Pancreas (tissue), 10 donors: Measurements from ENCODE around the gene CNTRL. TPM values are rescaled to one million over a fixed set of nuclear protein-coding genes. Genes with fewer than 3 reads are reported as not detected.
"Not testable (repeated sequence)": the region's sequence is repeated elsewhere in the genome, so short reads cannot be mapped to it uniquely, and the experiment has no call there.

ENCODE experiments used
- ATAC-seq, 4 donors: fragments of 200-7000 bp; cut with Tn5 transposase; one replicate each; pipeline versions ENCODE4 v1.8.0 to v1.9.1; 2020; ENCODE audit warnings: mild to moderate bottlenecking in 4 of 4, moderate library complexity in 4 of 4
- DNase-seq, 6 donors: peaks; one replicate each; pipeline ENCODE4 v3.0.0-alpha.2; 2020
- FAIRE-seq: peaks from 2 replicates; lab custom pipeline; 2012; peaks lifted over from hg19 to GRCh38; lab: Jason Lieb, UNC
- H3K27ac ChIP-seq, 4 donors: fragments of 200-600 bp; sonication (generic); 1 replicate in 3 of 4; 2 replicates in 1 of 4; pipeline versions ENCODE4 v1.5.0 to v1.8.0; 2020
- H3K27me3 ChIP-seq, 4 donors: fragments of 200-600 bp; one replicate each; pipeline ENCODE4 v1.8.0; 2021
- H3K36me3 ChIP-seq, 3 donors: fragments of 200-600 bp; sonication (generic) in 1 of 3; one replicate each; pipeline versions ENCODE4 v1.5.0 to v1.8.0; 2020 to 2021
- H3K4me1 ChIP-seq, 3 donors: fragments of 200-600 bp; one replicate each; pipeline ENCODE4 v1.8.0; 2021
- H3K4me3 ChIP-seq, 4 donors: fragments of 200-600 bp; sonication (generic) in 2 of 4; one replicate each; pipeline versions ENCODE4 v1.5.0 to v1.8.0; 2020 to 2021
- H3K9me3 ChIP-seq, 4 donors: fragments of 200-600 bp; one replicate each; pipeline ENCODE4 v1.8.0; 2021
- WGBS, 2 donors: extraction: QIAGEN DNeasy Blood & Tissue Kit; methylation state at CpG; one replicate each; pipeline ENCODE4 v1.1.7; 2013; 5-methylcytosine and 5-hydroxymethylcytosine counted together
- intact Hi-C, 3 donors: fragments of 100-400 bp; cut with DNase I; formaldehyde crosslinking; loops; one replicate each; pipeline versions ENCODE4 v1.11.1 to v1.14.2; 2022
- polyA plus RNA-seq, 2 donors: library from polyadenylated mRNA; stranded (reverse); fragments of 200-250 nt; gene quantifications; one replicate each; pipeline ENCODE4 v1.2.3, GENCODE V29; 2013
- total RNA-seq, 6 donors: library from RNA; stranded (reverse); fragmentation: NEBNext Ultra II Directional in 4 of 6; extraction: Animal tissue kit (Norgen Biotek cat#: 25700) in 4 of 6; gene quantifications; one replicate each; pipeline versions ENCODE4 v1.2.1 to v1.2.4, GENCODE V29; 2021 to 2023
- TF ChIP-seq, protein P1 (sequence below), 4 donors: fragments of 200-600 bp; sonication (generic) in 3 of 4; IDR thresholded peaks; one replicate each; pipeline versions ENCODE4 v1.5.0 to v1.8.0; 2021; ENCODE audit warnings: antibody characterized with exemption in 4 of 4
- donor health status: healthy with polysubstance abuse.
- donor health status: DM: no; HTN: no; CAD: no; lungs with moderate emphysema.
- donor health status: DM: no; HTN: no; CAD: no.
- donor health status: control.
- donor health status: control.
- donor health status: Bipolar disorder and iron deficiency.
- donor health status: DM: yes; HTN: yes; CAD: no.
- donor health status: DM: no; HTN: no; CAD: no.
- donor health status: DM: no; HTN: no; CAD: no.
- donor health status: DM: yes; HTN: yes; CAD: no.

Gene CNTRL
- total and polyA plus RNA-seq, 8 donors: 5.0 to 12.1 (median 6.5) TPM

DNA sequence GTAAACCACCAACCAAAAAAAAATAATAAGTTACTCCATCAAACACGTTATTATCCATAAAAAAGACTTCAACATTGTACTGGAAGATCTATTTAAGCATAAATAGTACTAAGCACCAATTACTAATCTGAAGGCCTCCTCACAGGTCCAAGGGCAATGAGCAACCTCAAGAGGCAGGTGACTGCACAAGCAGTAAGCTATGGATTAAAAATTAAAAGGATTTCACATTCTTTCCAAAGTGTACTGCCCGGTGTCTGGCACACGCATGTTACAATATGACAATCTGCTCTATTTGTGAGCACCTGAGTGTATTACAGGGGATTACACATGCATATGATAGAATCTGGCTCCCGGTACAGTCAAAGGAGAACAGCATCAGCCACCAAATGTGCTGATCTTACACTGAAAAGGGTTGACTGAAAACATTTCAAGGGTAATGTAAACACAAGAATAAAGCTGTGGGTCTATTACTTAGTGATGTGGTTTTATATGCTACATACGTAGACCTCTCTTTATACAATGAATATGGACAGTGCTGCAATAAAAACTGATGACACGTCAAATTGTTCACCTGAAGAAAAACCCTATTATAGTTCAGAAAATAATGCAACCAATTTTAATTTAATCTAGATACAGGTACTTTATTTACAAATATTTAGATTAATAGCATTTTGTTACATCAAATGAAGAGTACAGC is 104.1 kb downstream of the CNTRL start:
- Histone ChIP-seq H3K36me3 (peaks cover 0 to 13% (median 10%) of the 10 kb centered on the region in 3 donors), H3K4me3 (no peak overlapping the region), H3K27ac (peak overlapping the region in 2 of 4 donors; percentile 29 to 32), H3K9me3 (no peaks in the 10 kb centered on the region), H3K27me3 (no peaks in the 10 kb centered on the region), H3K4me1 (peaks cover 32 to 42% (median 39%) of the 10 kb centered on the region in 3 donors)
- TF ChIP-seq, protein P1, sequence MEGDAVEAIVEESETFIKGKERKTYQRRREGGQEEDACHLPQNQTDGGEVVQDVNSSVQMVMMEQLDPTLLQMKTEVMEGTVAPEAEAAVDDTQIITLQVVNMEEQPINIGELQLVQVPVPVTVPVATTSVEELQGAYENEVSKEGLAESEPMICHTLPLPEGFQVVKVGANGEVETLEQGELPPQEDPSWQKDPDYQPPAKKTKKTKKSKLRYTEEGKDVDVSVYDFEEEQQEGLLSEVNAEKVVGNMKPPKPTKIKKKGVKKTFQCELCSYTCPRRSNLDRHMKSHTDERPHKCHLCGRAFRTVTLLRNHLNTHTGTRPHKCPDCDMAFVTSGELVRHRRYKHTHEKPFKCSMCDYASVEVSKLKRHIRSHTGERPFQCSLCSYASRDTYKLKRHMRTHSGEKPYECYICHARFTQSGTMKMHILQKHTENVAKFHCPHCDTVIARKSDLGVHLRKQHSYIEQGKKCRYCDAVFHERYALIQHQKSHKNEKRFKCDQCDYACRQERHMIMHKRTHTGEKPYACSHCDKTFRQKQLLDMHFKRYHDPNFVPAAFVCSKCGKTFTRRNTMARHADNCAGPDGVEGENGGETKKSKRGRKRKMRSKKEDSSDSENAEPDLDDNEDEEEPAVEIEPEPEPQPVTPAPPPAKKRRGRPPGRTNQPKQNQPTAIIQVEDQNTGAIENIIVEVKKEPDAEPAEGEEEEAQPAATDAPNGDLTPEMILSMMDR (IDR thresholded peaks at IDR 0.05): no peak
- whole genome bisulfite sequencing, 2 donors: 39 to 46% methylated on average over 6 of the region's 6 CpGs
- DNase-seq (peak in 1 of 6 donors; percentile 33), ATAC-seq (peak in 3 of 4 donors; percentile 70 to 81 (median 78)), FAIRE-seq (no peak)
- intact Hi-C loops: no loop called here

DNA sequence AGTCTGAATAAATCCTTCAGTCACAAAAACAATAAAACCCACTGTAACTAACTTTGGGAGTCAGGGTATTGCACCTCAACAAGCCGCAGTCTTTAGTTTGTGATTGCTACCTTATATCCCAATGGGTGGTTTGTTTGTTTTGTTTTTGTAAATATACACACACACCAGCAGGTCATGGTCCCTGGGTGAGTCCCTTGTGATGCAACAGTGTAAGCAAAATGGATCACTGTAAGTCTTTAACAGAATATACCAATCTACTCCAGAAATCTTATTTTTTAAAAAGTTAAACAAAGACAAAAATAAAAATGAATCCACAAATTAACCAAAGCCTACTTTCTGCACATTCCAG is 104.6 kb downstream of the CNTRL start:
- H3K9me3 ChIP-seq, DNase-seq, intact Hi-C loops, H3K27ac ChIP-seq, H3K27me3 ChIP-seq, FAIRE-seq, H3K4me3 ChIP-seq: not testable (repeated sequence)
- Histone ChIP-seq H3K4me1 (peaks cover 37 to 47% (median 42%) of the 10 kb centered on the region in 3 donors), H3K36me3 (peaks cover 0 to 13% (median 10%) of the 10 kb centered on the region in 3 donors)
- peak in 2 of 4 donors; percentile 33 to 40 for ATAC-seq
- whole genome bisulfite sequencing, 2 donors: 59 to 65% methylated on average over 1 of the region's 1 CpG

DNA sequence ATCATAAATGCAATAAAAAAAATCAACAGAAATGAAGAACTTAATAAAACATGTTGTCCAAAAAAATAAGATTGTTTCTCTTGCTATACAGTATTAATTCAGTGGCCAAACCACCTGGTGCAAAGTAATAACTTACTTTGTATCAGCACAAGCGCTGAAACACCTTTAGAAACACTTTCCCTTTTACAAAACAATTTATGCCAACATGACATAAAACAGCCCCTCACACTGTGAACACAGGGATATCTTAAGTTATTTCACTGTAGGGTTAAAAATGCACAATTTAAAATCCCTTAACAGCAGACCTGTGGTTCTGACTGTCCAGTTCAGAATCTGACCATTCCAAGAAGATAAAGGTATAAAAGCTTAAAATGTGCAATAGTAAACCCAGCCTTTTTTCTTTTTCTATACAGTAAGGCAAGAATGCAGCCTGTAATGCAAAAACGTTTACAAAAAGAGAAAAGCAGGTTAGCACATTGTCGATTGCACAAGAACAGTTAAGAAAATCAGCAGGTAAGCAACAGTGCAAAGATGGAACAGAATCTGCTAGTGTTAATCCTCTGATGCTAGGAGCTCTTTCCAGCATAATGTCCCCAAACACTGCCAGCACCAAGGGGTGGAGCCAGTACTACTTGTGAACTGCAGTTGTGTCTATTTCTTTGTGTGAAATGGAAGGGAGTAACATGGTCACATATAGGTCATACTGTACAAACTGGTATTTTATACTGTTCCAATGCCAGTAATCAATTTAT is 105.4 kb downstream of the CNTRL start:
- ATAC-seq (no peak), FAIRE-seq (no peak), DNase-seq (no peak)
- Histone ChIP-seq H3K4me3 (no peak overlapping the region), H3K27me3 (no peaks in the 10 kb centered on the region), H3K36me3 (peaks cover 0 to 13% (median 10%) of the 10 kb centered on the region in 3 donors), H3K27ac (no peak overlapping the region), H3K4me1 (peaks cover 42 to 55% (median 42%) of the 10 kb centered on the region in 3 donors), H3K9me3 (no peaks in the 10 kb centered on the region)
- WGBS, 2 donors: 70 to 73% methylated on average over 3 of the region's 3 CpGs
- intact Hi-C loops: no loop called here
- TF ChIP-seq, protein P1 (IDR thresholded peaks at IDR 0.05): no peak

DNA sequence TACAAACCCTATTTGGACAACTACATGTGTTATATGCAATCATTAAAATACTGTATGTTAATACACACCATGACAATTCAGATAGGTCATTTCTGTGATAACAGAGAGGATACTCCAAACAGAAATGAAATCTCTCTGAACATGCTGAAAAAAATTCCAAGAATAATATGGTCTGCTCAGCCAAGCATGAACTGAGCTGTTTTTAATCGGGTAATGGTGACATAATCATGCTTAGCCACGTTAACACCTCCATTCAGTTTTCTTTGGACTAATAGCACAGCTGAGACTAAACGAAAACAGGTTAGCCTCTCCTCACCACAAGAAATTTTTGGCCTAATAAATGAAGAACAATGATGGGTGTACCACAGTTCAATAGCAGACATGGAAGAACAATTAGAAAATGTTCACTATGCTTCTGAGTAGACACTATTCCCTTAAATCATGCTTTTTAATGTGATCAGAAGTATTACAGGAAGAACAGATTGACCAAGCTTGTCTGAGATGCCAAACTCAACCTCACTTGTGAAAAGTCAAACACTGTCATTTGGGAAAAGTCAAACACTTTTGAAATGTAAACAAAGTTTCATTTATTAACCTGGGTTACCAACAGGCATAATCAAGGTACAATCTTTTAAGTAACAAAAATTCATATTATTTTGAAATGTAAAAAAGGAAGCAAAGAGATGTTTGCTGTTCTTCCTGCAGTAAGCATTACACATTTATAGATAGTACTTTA is 107.5 kb downstream of the CNTRL start:
- 70 to 78% methylated on average over 3 of the region's 3 CpGs for WGBS, 2 donors
- peak in 2 of 4 donors; percentile 15 to 35 for ATAC-seq
- no peak for DNase-seq
- H3K4me1 ChIP-seq: peaks cover 47 to 53% (median 48%) of the 10 kb centered on the region in 3 donors
- no peak overlapping the region for H3K27ac ChIP-seq
- TF ChIP-seq, protein P1 (IDR thresholded peaks at IDR 0.05): no peak
- H3K9me3 ChIP-seq: no peaks in the 10 kb centered on the region
- no peak overlapping the region for H3K4me3 ChIP-seq
- no peak for FAIRE-seq
- peaks cover 0 to 22% (median 10%) of the 10 kb centered on the region in 3 donors for H3K36me3 ChIP-seq
- intact Hi-C loops: no loop called here
- no peaks in the 10 kb centered on the region for H3K27me3 ChIP-seq

DNA sequence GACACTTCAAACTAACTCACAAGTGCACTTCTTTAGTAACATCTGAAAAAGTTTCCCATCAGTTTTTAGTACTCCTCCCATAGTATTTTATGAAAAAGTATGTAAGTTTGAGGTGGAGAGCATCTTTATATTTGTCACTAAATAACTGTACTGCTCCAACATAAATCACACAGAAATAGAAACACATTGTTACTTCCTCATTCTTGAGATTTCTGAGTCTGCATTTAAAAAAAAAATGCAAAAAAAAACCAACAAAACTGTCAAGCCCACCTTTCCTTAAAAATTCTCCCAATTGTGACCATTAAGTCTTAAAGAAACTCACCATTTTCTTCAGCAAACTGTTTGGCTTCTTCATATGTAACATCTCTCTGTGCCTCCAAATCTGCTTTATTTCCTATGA is 108.2 kb downstream of the CNTRL start:
- no peak for FAIRE-seq
- no peak for DNase-seq
- peaks cover 54 to 60% (median 55%) of the 10 kb centered on the region in 3 donors for H3K4me1 ChIP-seq

More for the DNA sequence above, 108.2 kb downstream of the CNTRL start:
- intact Hi-C loops: no loop called here
- peaks cover 0 to 22% (median 10%) of the 10 kb centered on the region in 3 donors for H3K36me3 ChIP-seq
- no peak overlapping the region for H3K4me3 ChIP-seq
- no peaks in the 10 kb centered on the region for H3K9me3 ChIP-seq
- TF ChIP-seq, protein P1 (IDR thresholded peaks at IDR 0.05): no peak
- ATAC-seq: no peak
- peak overlapping the region in 1 of 4 donors; percentile 21 for H3K27ac ChIP-seq
- no peaks in the 10 kb centered on the region for H3K27me3 ChIP-seq
